CD4-positive, alpha-beta memory T cell (primary cell): ENCODE results near the gene SOS1. TPM values are rescaled to one million over a fixed set of nuclear protein-coding genes. Genes with fewer than 3 reads are reported as not detected.
"Not testable (repeated sequence)": the region's sequence is repeated elsewhere in the genome, so short reads cannot be mapped to it uniquely, and the experiment has no call there.

ENCODE experiments used
- CTCF ChIA-PET: fragments of 350-600 bp; sonication (Branson Sonifier 250); formaldehyde crosslinking; loops from one replicate; lab custom pipeline; 2021; ENCODE audit warnings: inconsistent platforms; ENCODE audit not compliant: partially characterized antibody; lab: Charles Lee
- POLR2A ChIA-PET: fragments of 350-600 bp; sonication (Branson Sonifier 250); formaldehyde crosslinking; loops from one replicate; lab custom pipeline; 2021; ENCODE audit not compliant: partially characterized antibody; lab: Charles Lee
- DNase-seq, 5 donors: peaks; one replicate each; pipeline versions ENCODE4 v3.0.0 to v3.0.0-alpha.2; 2020 to 2022; ENCODE audit warnings: mixed read lengths in 1 of 5
- H3K27ac ChIP-seq: one replicate; pipeline ENCODE4 v1.7.0; 2013; ENCODE audit warnings: low read depth, low read length
- H3K27me3 ChIP-seq: 2 replicates; pipeline ENCODE4 v1.7.0; 2013; ENCODE audit warnings: mild to moderate bottlenecking, low read length, moderate library complexity; ENCODE audit not compliant: insufficient read depth
- H3K36me3 ChIP-seq: 2 replicates; pipeline ENCODE4 v1.7.0; 2013; ENCODE audit warnings: mild to moderate bottlenecking, low read length, moderate library complexity; ENCODE audit not compliant: insufficient read depth
- H3K4me1 ChIP-seq: 2 replicates; pipeline ENCODE4 v1.7.0; 2013; ENCODE audit warnings: mild to moderate bottlenecking, low read length, moderate library complexity; ENCODE audit not compliant: insufficient read depth
- H3K4me3 ChIP-seq, 2 donors: one replicate each; pipeline ENCODE4 v1.7.0; 2013; ENCODE audit warnings: low read length in 2 of 2, mild to moderate bottlenecking in 1 of 2
- H3K9me3 ChIP-seq, 2 donors: one replicate each; pipeline ENCODE4 v1.7.0; 2013; ENCODE audit warnings: low read length in 2 of 2, control low read depth in 1 of 2; ENCODE audit not compliant: control insufficient read depth in 1 of 2
- H3K27ac Mint-ChIP-seq, 7 donors: one replicate each; pipeline ENCODE4 v1.8.0; 2020 to 2021; ENCODE audit warnings: mixed read lengths in 7 of 7, mild to moderate bottlenecking in 6 of 7, inconsistent platforms in 3 of 7, moderate library complexity in 3 of 7
- H3K27me3 Mint-ChIP-seq, 2 donors: one replicate each; pipeline ENCODE4 v1.8.0; 2020 to 2021; ENCODE audit warnings: mixed read lengths in 2 of 2
- H3K36me3 Mint-ChIP-seq, 2 donors: one replicate each; pipeline ENCODE4 v1.8.0; 2020 to 2021; ENCODE audit warnings: mixed read lengths in 2 of 2, inconsistent platforms in 1 of 2, mild to moderate bottlenecking in 1 of 2
- H3K4me1 Mint-ChIP-seq, 4 donors: one replicate each; pipeline ENCODE4 v1.8.0; 2020 to 2021; ENCODE audit warnings: mixed read lengths in 4 of 4, mild to moderate bottlenecking in 1 of 4
- H3K4me3 Mint-ChIP-seq, 8 donors: one replicate each; pipeline ENCODE4 v1.8.0; 2020 to 2021; ENCODE audit warnings: mixed read lengths in 8 of 8, mild to moderate bottlenecking in 7 of 8, moderate library complexity in 6 of 8, inconsistent platforms in 3 of 8
- H3K9me3 Mint-ChIP-seq, 8 donors: one replicate each; pipeline ENCODE4 v1.8.0; 2020 to 2021; ENCODE audit warnings: mixed read lengths in 8 of 8, mild to moderate bottlenecking in 5 of 8, inconsistent platforms in 3 of 8, moderate library complexity in 1 of 8
- intact Hi-C: fragments of 100-400 bp; cut with micrococcal nuclease; formaldehyde crosslinking; loops from one replicate; pipeline ENCODE4 v1.15.1; 2023
- polyA plus RNA-seq, 2 donors: library from polyadenylated mRNA; unstranded; fragments of 300-500 nt; fragmentation: Illumina TruSeq; gene quantifications; one replicate each; pipeline ENCODE4 v1.2.3, GENCODE V29; 2021
- total RNA-seq, 2 experiments: library from RNA; stranded (reverse); gene quantifications; one replicate each; pipeline ENCODE4 v1.2.3, GENCODE V29; 2021

The SOS1 gene
- total and polyA plus RNA-seq, 4 experiments from 2014 or later, result 5.7 to 103 (median 60.0) TPM

- no peaks in the 10 kb centered on the region for H3K36me3 Mint-ChIP-seq
- Histone ChIP-seq H3K36me3 (no peaks in the 10 kb centered on the region), H3K4me1 (no peaks in the 10 kb centered on the region), H3K9me3 (no peaks in the 10 kb centered on the region), H3K27me3 (no peaks in the 10 kb centered on the region), H3K27ac (no peak overlapping the region), H3K4me3 (no peak overlapping the region)
- no peaks in the 10 kb centered on the region for H3K4me1 Mint-ChIP-seq
- no peak overlapping the region for H3K4me3 Mint-ChIP-seq
- POLR2A ChIA-PET, result no interaction called here
- peak overlapping the region in 2 of 7 donors; percentile 28 to 44 for H3K27ac Mint-ChIP-seq
- peaks cover 0 to 2% of the 10 kb centered on the region in 2 donors for H3K27me3 Mint-ChIP-seq
- intact Hi-C loops, result no loop called here
- CTCF ChIA-PET, result interaction anchor here (0.6 to 7.2 kb wide), 5 partner anchors 8 to 287 kb away, joined by 4 to 220 read pairs (median 30); no protein-coding TSS in a partner anchor
- H3K9me3 Mint-ChIP-seq, result no peaks in the 10 kb centered on the region
- no peak for DNase-seq
Measured at GRCh38 chr2:38945372-38945771, 175.5 kb downstream of the SOS1 start.

DNA sequence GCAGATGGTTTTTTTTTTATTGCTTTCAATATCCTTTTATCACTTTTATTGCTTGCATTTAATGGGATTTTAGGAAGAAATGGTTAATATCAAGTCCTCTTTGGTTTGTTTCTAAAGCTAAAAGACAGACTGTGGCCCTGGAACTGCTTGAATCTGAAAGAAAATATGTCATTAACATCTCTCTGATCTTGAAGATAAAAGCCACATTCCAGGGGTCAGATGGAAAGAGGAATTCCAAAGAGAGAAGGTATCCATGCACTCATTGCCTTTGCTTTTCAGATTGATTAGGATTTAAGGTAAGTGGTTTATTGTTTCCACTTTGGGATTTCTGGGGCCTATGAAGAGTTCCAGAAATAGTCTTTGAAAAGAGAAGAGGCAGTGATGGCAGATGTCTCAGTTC lies 177.1 kb downstream of the SOS1 start:
- Mint-ChIP-seq H3K27me3 (peaks cover 0 to 2% of the 10 kb centered on the region in 2 donors), H3K36me3 (no peaks in the 10 kb centered on the region), H3K4me3 (no peak overlapping the region), H3K4me1 (no peaks in the 10 kb centered on the region), H3K9me3 (no peaks in the 10 kb centered on the region), H3K27ac (peak overlapping the region in 1 of 7 donors; percentile 49)
- ChIA-PET POLR2A (no interaction called here), CTCF (interaction anchor here (0.5 to 2.0 kb wide), 3 partner anchors 11 to 115 kb away, joined by 3 to 6 read pairs (median 5); no protein-coding TSS in a partner anchor)
- H3K9me3 ChIP-seq, result no peaks in the 10 kb centered on the region
- H3K4me3 ChIP-seq, result no peak overlapping the region
- no peaks in the 10 kb centered on the region for H3K27me3 ChIP-seq
- intact Hi-C loops, result no loop called here
- no peak overlapping the region for H3K27ac ChIP-seq
- no peak for DNase-seq
- H3K4me1 ChIP-seq, result no peaks in the 10 kb centered on the region
- H3K36me3 ChIP-seq, result no peaks in the 10 kb centered on the region

DNA sequence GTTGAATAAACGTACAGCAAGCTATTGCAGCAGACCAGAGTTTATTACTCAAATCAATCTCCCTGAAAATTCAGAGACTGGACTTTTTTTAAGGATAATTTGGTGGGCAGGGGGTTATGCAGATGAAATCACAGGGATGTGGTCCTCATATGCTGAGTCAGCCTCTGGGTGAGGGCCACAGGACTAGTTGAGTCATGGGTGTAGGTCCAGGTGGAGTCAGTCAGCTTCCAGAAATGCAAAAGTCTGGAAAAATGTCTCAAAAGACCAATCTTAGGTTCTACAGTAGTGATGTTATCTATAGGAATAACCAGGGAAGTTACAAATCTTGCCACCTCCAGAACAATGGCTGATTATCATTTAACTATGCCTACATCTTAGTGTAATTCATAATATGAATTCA lies 180.1 kb downstream of the SOS1 start:
- intact Hi-C loops, result no loop called here
- Mint-ChIP-seq H3K36me3 (no peaks in the 10 kb centered on the region), H3K9me3 (no peaks in the 10 kb centered on the region), H3K4me3 (no peak overlapping the region), H3K4me1 (no peaks in the 10 kb centered on the region), H3K27me3 (peaks cover under 1 to 2% of the 10 kb centered on the region in 2 donors), H3K27ac (no peak overlapping the region)
- CTCF ChIA-PET, result no interaction called here
- Histone ChIP-seq H3K36me3 (no peaks in the 10 kb centered on the region), H3K4me1 (no peaks in the 10 kb centered on the region), H3K27ac (no peak overlapping the region), H3K4me3 (no peak overlapping the region), H3K27me3 (no peaks in the 10 kb centered on the region), H3K9me3 (no peaks in the 10 kb centered on the region)
- POLR2A ChIA-PET, result no interaction called here
- no peak for DNase-seq

- intact Hi-C loops, result no loop called here
- Mint-ChIP-seq H3K4me3 (no peak overlapping the region), H3K9me3 (no peaks in the 10 kb centered on the region), H3K36me3 (no peaks in the 10 kb centered on the region), H3K27ac (no peak overlapping the region), H3K4me1 (no peaks in the 10 kb centered on the region), H3K27me3 (peaks cover 0 to 7% of the 10 kb centered on the region in 2 donors)
- H3K4me1 ChIP-seq, result no peaks in the 10 kb centered on the region
- ChIA-PET CTCF (interaction anchor here (2.0 to 5.0 kb wide), 2 partner anchors 10 to 292 kb away, joined by 5 to 30 read pairs; no protein-coding TSS in a partner anchor), POLR2A (no interaction called here)
- no peaks in the 10 kb centered on the region for H3K27me3 ChIP-seq
- H3K36me3 ChIP-seq, result no peaks in the 10 kb centered on the region
- no peak overlapping the region for H3K27ac ChIP-seq
- DNase-seq, result no peak
- no peak overlapping the region for H3K4me3 ChIP-seq
- H3K9me3 ChIP-seq, result no peaks in the 10 kb centered on the region
Measured at GRCh38 chr2:38937548-38937947, 183.3 kb downstream of the SOS1 start.

GRCh38 chr2:38936516-38936915 lies 184.3 kb downstream of the SOS1 start:
- H3K4me3 Mint-ChIP-seq, H3K36me3 Mint-ChIP-seq, POLR2A ChIA-PET, intact Hi-C loops, H3K9me3 Mint-ChIP-seq, H3K27ac ChIP-seq, H3K4me3 ChIP-seq, DNase-seq, H3K4me1 ChIP-seq, H3K27me3 Mint-ChIP-seq, H3K27ac Mint-ChIP-seq, H3K36me3 ChIP-seq, H3K27me3 ChIP-seq, H3K4me1 Mint-ChIP-seq, H3K9me3 ChIP-seq: not testable (repeated sequence)
- CTCF ChIA-PET, result interaction anchor here (2.0 to 5.0 kb wide), 2 partner anchors 11 to 293 kb away, joined by 5 to 30 read pairs; no protein-coding TSS in a partner anchor

DNA sequence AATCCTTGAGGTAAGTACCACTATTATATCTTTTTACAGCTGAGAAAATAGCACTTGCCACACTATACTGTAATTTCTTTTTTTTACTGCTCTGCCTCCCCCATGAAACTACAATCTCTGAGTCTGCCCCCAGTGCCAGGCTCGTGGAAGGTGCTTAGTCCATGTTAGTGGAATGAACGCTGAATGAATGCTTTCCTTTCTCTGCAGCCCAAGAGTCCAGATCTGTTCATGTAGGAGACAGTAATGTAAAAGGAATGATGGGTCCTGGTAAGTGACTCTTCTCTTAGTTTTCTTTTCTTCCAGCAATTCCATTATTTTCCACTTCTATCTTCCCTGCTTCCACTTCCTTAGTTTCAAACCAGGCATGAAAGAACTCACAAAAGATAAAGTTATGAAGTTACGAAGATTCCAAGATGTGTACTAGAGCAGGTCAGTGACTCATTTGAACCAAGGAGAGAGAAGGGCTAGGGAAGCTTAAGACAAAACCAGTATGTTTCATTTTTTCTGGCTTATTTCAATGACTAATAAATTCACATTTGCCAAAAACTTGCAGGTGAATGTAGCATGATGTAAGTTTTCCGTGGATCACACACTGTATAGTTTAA lies 185.2 kb downstream of the SOS1 start:
- Mint-ChIP-seq H3K4me3 (no peak overlapping the region), H3K9me3 (no peaks in the 10 kb centered on the region), H3K4me1 (no peaks in the 10 kb centered on the region), H3K36me3 (no peaks in the 10 kb centered on the region), H3K27ac (no peak overlapping the region), H3K27me3 (peaks cover 0 to 7% of the 10 kb centered on the region in 2 donors)
- DNase-seq, result no peak
- Histone ChIP-seq H3K27ac (no peak overlapping the region), H3K27me3 (no peaks in the 10 kb centered on the region), H3K4me1 (no peaks in the 10 kb centered on the region), H3K36me3 (no peaks in the 10 kb centered on the region), H3K9me3 (no peaks in the 10 kb centered on the region), H3K4me3 (no peak overlapping the region)
- intact Hi-C loops, result no loop called here
- ChIA-PET CTCF (interaction anchor here (2.0 to 5.0 kb wide), 2 partner anchors 12 to 294 kb away, joined by 5 to 30 read pairs; no protein-coding TSS in a partner anchor), POLR2A (no interaction called here)

DNA sequence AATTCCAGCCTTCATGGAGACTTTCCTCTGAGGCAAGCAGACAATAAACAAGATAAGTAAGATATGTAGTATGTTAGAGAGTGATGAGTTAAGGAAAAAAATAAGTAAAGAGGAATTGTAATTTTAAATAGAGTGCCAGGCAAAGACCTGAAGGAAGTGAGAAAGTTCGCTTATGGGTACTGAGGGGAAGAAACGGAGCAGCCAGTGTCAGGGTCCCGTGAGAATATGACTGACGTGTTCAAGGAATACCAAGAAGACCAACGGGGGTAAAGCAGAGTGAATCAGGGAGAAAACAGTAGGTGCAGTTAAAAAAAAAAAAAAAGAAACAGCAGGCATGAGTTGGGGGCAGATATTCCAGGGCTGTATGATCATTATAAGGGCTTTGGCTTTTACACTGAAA lies 186.1 kb downstream of the SOS1 start:
- ChIA-PET POLR2A (no interaction called here), CTCF (interaction anchor here (5.0 kb wide), 1 partner anchor 13 kb away, joined by 30 read pairs; no protein-coding TSS in a partner anchor)
- no peak for DNase-seq
- Histone ChIP-seq H3K9me3 (no peaks in the 10 kb centered on the region), H3K4me3 (no peak overlapping the region), H3K27ac (no peak overlapping the region), H3K4me1 (no peaks in the 10 kb centered on the region), H3K27me3 (no peaks in the 10 kb centered on the region), H3K36me3 (no peaks in the 10 kb centered on the region)
- H3K27me3 Mint-ChIP-seq, result peaks cover 0 to 7% of the 10 kb centered on the region in 2 donors
- intact Hi-C loops, result no loop called here
- no peaks in the 10 kb centered on the region for H3K4me1 Mint-ChIP-seq
- no peaks in the 10 kb centered on the region for H3K9me3 Mint-ChIP-seq
- H3K36me3 Mint-ChIP-seq, result no peaks in the 10 kb centered on the region
- H3K27ac Mint-ChIP-seq, result no peak overlapping the region
- H3K4me3 Mint-ChIP-seq, result no peak overlapping the region
